GM19455 (cell line): ENCODE results near the gene SH3RF3.
"Not testable (repeated sequence)": the region's sequence is repeated elsewhere in the genome, so short reads cannot be mapped to it uniquely, and the experiment has no call there.

Experiments used
- ATAC-seq: cut with Tn5 transposase; IDR thresholded peaks from one replicate; pipeline ENCODE4 v1.9.1; 2021; ENCODE audit not compliant: unreplicated experiment

SH3RF3 gene

GRCh38 chr2:109117780-109118179 is 11.2 kb upstream of the SH3RF3 start:
- ATAC-seq = no peak

DNA sequence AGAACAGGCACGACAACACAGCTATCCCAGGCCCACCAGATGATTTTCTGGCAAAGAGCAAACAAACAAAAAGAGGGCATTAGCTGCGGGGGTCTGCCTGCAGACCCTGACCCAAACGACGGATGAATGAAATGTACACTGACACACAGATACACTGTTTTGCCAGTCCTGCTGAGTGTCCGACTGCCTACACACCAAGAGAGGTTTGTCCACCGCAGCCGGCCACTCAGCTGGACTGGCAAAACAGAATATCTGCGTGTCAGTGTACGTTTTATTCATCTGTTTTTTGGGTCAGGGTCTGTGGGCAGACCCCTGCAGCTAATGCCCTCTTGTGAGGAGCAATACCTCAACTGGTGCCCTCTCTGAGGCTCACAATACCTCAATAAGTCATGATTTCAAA is 10.7 kb upstream of the SH3RF3 start:
- no peak for ATAC-seq

GRCh38 chr2:109120166-109120565 is 8.8 kb upstream of the SH3RF3 start:
- no peak for ATAC-seq

- not testable (repeated sequence) for ATAC-seq
Measured at GRCh38 chr2:109120686-109121085, 8.3 kb upstream of the SH3RF3 start.

DNA sequence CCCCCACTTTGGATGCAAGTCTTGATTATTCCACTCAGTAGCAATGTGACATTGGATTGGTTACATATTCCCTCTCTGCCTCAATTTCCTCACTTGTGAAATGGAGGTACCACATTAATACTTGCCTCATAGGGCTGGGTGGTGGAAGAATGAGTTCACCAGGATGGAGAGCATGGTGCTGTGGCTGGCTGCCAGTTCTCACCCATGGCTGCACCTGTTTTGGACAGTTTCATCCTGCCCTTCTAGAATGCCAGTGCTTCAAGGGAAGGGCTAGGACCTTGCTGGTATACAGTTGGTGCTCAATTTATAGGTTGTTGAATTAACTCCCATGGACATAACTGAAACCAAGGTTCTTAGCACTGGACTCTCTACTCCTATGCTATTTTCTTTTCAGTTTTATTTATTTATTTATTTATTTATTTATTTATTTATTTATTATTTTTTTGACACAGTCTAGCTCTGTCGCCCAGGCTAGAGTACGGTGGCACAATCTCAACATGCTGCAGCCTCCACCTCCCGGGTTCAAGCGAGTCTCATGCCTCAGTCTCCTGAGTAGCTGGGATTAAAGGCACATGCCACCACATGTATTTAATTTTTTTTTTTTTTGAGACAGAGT is 5.3 kb upstream of the SH3RF3 start:
- no peak for ATAC-seq

GRCh38 chr2:109124982-109125592 is 3.9 kb upstream of the SH3RF3 start:
- ATAC-seq = no peak

GRCh38 chr2:109125593-109126500 is 3.2 kb upstream of the SH3RF3 start:
- ATAC-seq = no peak

DNA sequence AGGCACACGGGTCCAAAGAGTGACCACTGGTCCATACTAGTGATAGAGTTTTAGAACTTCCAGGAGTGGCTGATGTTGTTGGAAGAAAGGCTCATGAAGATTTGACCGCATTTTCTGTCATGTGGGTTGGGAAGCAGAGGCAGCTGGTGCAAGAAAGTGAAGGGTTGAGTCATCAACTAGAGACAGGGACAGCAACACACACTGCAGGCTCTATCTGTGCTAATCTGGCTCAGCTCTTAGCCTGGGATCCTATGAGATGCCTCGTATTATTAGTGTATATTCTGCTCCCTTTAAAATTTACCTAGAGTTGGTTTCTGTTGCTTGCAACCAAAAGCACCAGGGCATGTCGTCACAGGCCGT is 2.5 kb upstream of the SH3RF3 start:
- no peak for ATAC-seq

DNA sequence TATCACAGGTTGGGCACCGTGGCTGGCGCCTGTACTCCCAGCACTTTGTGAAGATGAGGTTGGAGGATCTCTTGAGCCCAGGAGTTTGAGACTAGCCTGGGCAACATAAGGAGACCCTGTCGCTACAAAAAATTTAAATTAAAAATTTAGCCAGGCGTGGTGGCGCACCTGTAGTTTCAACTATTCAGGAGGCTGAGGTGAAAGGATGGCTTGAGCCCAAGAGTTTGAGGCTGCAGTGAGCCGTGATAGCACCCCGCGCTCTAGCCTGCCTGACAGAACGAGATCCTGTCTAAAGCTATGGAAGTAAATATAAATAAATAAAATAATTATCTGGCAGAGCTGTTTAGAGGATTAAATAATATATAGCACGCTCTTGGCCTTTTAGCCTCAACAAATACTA is 1.4 kb upstream of the SH3RF3 start:
- ATAC-seq = no peak

DNA sequence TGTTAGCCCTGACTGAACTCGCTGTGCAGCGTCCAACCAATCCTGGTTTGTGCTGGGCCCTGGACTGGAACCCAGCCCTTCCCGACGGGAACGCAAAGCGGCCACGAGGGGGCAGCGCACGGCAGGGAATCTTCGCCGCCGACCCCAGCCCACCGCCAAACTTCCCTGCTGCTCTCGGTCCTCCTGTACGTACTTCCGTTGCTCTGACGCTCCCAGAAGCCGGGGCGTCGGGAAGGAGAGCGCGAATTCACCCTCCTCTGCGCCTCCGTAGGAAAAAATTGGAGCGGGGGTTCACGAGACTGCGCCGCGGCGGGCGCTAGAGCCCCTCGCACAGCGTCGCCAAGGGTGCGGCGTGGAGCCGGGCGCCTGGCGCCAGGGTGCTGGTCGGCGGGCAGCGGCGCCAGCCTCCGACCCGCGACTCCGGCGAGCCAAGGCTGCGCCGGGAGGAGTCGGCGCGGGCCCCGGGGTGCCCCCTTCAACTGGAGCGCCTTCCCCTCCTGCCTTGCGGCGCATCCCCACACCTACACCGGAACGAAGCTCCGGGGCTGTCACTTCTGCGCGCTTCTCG is 873 bp upstream of the SH3RF3 start:
- no peak for ATAC-seq

DNA sequence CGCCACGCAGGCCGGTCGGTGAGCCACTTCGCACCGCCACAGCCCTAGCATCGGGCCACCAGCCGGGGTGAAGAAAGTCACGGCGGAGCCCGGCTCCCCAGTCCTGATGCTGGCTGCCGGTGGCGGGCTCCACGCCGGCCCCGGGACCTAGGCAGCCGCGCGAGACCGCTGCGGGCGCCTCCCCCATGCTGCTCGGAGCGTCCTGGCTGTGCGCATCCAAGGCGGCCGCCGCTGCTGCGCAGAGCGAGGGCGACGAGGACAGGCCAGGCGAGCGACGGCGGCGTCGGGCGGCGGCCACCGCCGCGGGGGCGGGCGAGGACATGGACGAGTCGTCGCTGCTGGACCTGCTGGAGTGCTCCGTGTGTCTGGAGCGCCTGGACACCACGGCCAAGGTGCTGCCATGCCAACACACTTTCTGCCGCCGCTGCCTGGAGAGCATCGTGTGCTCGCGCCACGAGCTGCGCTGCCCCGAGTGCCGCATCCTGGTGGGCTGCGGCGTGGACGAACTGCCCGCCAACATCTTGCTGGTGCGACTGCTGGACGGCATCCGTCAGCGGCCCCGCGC is 433 bp downstream of the SH3RF3 start:
- no peak for ATAC-seq

- ATAC-seq = no peak
Measured at GRCh38 chr2:109129921-109130722, 1.1 kb downstream of the SH3RF3 start.

DNA sequence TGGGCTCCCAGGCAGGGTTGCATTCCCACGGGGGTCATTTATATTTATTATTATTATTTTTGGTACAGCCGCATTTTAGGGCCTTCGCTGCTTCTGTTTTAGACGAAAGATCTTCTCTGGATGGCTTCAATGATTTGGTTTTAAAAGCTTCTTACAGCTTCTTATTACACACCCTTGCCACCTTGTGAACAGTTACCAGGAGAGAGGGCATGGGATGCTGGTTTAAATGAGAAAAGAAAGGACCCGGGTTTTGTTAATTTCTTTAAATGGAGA is 1.7 kb downstream of the SH3RF3 start:
- no peak for ATAC-seq

GRCh38 chr2:109131777-109132176 is 2.8 kb downstream of the SH3RF3 start:
- ATAC-seq = no peak

GRCh38 chr2:109132626-109133025 is 3.6 kb downstream of the SH3RF3 start:
- ATAC-seq = no peak

GRCh38 chr2:109133746-109134145 is 4.7 kb downstream of the SH3RF3 start:
- ATAC-seq = no peak

DNA sequence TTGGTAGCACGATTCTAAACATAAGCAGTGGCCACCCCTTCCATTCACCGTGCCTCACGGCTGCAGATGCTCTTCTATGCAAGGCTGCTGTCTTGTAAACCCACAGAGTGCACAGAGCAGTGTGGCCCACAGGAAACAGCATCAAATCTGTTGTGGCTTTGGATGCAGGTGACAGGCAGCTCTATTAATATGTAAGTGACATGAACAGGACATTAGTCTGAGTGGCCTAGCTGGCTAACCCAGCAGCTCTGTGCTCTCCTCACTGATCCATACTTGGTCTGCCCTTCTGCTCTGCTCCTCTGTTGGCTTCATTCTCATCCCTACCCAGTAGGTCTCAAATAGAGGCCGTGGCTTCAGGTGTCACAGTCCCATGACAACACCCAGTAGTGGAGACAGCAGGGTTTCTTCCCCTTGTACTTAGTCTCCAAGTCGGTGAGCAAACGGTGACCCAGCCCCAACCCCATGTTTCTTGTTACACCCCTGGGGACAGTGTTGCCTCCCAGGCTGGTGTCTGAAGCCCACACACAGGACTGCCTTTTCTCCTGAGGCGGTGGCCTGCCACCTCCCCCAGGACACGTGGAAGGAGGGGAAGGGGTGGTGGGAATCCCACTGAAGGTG is 5.8 kb downstream of the SH3RF3 start:
- no peak for ATAC-seq

GRCh38 chr2:109135359-109136197 is 6.6 kb downstream of the SH3RF3 start:
- no peak for ATAC-seq

DNA sequence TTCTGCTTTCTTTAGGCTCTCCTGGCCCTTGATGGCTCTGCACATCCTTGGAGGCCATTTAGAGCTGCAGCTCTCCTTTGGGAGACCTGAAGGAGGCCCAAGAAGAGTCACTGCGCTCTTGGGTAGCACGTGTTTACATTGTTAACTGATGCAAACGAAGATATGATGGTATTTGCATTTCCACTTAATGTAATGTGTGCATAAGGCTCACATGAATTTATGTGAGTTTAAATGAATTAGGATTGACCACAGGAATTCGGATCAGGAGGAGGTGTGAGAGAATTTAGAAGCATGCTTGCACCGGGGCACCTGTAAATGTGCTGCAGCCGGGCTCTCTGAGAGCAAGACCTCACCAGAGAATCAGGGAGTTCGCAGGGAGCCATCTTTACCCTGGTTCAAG is 7.5 kb downstream of the SH3RF3 start:
- no peak for ATAC-seq

GRCh38 chr2:109137616-109138015 is 8.6 kb downstream of the SH3RF3 start:
- ATAC-seq = no peak
